Osteoblast (primary cell): ENCODE measurements around the gene CREBL2. TPM values are rescaled to one million over a fixed set of nuclear protein-coding genes. Genes with fewer than 3 reads are reported as not detected.

Source experiments
- DNase-seq: peaks from one replicate; pipeline ENCODE4 v3.0.0; 2011; ENCODE audit warnings: low spot score, mixed read lengths; ENCODE audit not compliant: insufficient read length; ENCODE audit errors: missing footprints
- H2AFZ ChIP-seq: 2 replicates; pipeline ENCODE4 v1.6.0; 2011; ENCODE audit warnings: mild to moderate bottlenecking, low read length
- H3K27ac ChIP-seq: 2 replicates; pipeline ENCODE4 v1.5.1; 2011; ENCODE audit warnings: mild to moderate bottlenecking, low read depth, low read length, moderate library complexity
- H3K27me3 ChIP-seq: 2 replicates; pipeline ENCODE4 v1.6.0; 2012; ENCODE audit warnings: mild to moderate bottlenecking, control low read depth, inconsistent platforms, low read length, moderate library complexity; ENCODE audit not compliant: insufficient read depth
- H3K36me3 ChIP-seq: 2 replicates; pipeline ENCODE4 v1.5.1; 2011; ENCODE audit warnings: mild to moderate bottlenecking, low read length, control low read depth, moderate library complexity; ENCODE audit not compliant: insufficient read depth
- H3K4me1 ChIP-seq: 2 replicates; pipeline ENCODE4 v1.5.1; 2011; ENCODE audit warnings: mild to moderate bottlenecking, low read length, control low read depth, moderate library complexity; ENCODE audit not compliant: insufficient read depth
- H3K4me2 ChIP-seq: 2 replicates; pipeline ENCODE4 v1.6.0; 2011; ENCODE audit warnings: mild to moderate bottlenecking, low read length; ENCODE audit not compliant: insufficient read depth
- H3K4me3 ChIP-seq: fragments of 200-600 bp; sonication (generic); 3 replicates; pipeline ENCODE4 v1.5.1; 2012; ENCODE audit warnings: mild to moderate bottlenecking, low read length, inconsistent platforms; ENCODE audit not compliant: insufficient read depth
- H3K79me2 ChIP-seq: 2 replicates; pipeline ENCODE4 v1.6.0; 2012; ENCODE audit warnings: mild to moderate bottlenecking, low read length, control low read depth, inconsistent platforms; ENCODE audit not compliant: insufficient read depth
- H3K9me3 ChIP-seq: 2 replicates; pipeline ENCODE4 v1.5.1; 2011; ENCODE audit warnings: low read depth, low read length, control low read depth
- H4K20me1 ChIP-seq: 2 replicates; pipeline ENCODE4 v1.6.0; 2012; ENCODE audit warnings: mild to moderate bottlenecking, low read length, control low read depth; ENCODE audit not compliant: insufficient read depth
- total RNA-seq: library from RNA; depleted of rRNA; stranded (reverse); fragments of >200 nt; gene quantifications from 2 replicates; pipeline ENCODE4 v1.2.3, GENCODE V29; 2012
- TF ChIP-seq, protein P1 (sequence below): IDR thresholded peaks from 2 replicates; pipeline ENCODE4 v1.5.1; 2011; ENCODE audit warnings: mild to moderate bottlenecking, low read depth, low read length, moderate library complexity; ENCODE audit errors: extremely low read depth

CREBL2 gene
- total RNA-seq, 1 donor = 47.0 TPM

DNA sequence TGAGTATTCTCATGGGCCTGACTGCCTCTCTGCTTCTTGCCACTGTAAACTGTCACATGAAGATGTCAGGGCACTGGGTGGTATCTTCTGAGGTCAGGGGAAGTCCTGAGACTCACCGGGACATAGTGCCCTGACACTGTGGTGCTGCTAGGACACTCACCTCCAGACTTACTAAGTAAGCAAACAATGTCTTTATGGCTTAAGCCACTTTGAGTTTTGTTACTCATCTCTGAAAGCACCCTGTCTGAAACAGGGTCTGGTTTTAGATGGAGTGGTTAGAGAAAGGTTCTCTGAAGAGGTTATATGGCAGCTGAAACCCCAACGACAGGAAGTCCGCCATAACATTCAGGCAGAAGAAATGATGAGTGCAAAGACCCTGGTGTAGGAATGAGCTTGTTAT lies 61.6 kb downstream of the CREBL2 start:
- Histone ChIP-seq H3K79me2 (no peaks in the 10 kb centered on the region), H3K27me3 (no peaks in the 10 kb centered on the region), H3K27ac (no peak overlapping the region), H3K4me2 (no peak overlapping the region), H3K36me3 (no peaks in the 10 kb centered on the region), H3K4me1 (peaks cover 13% of the 10 kb centered on the region), H3K9me3 (no peaks in the 10 kb centered on the region), H3K4me3 (no peak overlapping the region), H2AFZ (no peak overlapping the region), H4K20me1 (no peaks in the 10 kb centered on the region)
- TF ChIP-seq, protein P1, sequence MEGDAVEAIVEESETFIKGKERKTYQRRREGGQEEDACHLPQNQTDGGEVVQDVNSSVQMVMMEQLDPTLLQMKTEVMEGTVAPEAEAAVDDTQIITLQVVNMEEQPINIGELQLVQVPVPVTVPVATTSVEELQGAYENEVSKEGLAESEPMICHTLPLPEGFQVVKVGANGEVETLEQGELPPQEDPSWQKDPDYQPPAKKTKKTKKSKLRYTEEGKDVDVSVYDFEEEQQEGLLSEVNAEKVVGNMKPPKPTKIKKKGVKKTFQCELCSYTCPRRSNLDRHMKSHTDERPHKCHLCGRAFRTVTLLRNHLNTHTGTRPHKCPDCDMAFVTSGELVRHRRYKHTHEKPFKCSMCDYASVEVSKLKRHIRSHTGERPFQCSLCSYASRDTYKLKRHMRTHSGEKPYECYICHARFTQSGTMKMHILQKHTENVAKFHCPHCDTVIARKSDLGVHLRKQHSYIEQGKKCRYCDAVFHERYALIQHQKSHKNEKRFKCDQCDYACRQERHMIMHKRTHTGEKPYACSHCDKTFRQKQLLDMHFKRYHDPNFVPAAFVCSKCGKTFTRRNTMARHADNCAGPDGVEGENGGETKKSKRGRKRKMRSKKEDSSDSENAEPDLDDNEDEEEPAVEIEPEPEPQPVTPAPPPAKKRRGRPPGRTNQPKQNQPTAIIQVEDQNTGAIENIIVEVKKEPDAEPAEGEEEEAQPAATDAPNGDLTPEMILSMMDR = no peak
- no peak for DNase-seq

DNA sequence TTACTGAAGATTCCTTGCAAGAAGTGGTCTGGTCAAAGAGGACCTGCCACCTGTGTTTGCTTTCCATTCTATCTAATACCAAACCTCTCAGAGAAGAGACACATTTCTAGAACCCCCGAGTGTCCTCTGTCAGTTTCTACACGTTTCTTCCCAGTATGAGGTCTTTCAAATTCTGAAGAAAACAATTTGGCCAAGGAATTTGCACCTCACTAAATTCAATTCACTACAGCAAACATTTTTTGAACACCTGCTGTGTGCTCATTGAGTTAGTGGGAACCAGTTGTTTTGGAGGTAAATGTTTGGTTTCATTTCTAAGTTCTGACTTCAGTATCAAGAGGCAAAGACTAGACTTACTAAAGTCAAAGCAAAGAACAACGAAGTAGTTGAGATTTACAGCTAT lies 64.9 kb downstream of the CREBL2 start:
- no peak overlapping the region for H3K27ac ChIP-seq
- no peaks in the 10 kb centered on the region for H4K20me1 ChIP-seq
- DNase-seq = no peak
- H3K4me2 ChIP-seq = no peak overlapping the region
- H3K4me3 ChIP-seq = no peak overlapping the region
- H3K79me2 ChIP-seq = no peaks in the 10 kb centered on the region
- H3K4me1 ChIP-seq = peaks cover 13% of the 10 kb centered on the region
- TF ChIP-seq, protein P1 = no peak
- H2AFZ ChIP-seq = no peak overlapping the region
- no peaks in the 10 kb centered on the region for H3K36me3 ChIP-seq
- no peaks in the 10 kb centered on the region for H3K27me3 ChIP-seq
- H3K9me3 ChIP-seq = no peaks in the 10 kb centered on the region

DNA sequence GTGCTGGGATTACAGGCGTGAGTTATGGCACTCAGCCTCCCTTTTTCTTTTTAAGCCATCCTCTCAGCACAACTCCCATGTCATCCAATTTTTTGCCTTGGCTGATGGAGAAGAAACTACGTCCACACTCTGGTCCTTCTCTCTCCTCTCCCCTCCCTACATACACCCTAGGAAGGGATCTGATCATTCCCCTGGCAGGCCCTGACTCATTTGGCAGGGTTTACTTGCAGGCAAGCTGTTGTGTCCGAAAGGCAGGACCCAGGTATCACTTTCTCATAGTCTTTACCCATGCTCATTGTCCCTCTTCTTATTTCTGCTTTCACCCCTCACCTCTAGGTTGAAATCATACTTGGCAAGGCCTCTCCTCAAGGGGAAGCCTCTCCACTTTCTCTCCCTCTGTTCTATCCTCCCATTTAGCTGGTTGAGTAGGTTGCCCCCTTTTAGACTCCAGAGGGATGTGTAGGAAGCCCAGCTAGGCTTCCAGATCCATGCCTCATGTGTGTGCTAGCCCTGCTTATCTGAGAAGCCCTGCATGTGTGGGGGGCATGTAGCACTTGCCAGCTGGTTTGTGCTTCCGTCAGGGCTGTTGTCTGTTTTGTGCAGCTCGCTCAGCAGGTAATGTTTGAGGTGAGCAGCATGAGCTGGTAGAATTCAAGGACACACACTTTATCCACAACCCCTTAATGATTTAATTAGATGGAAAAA lies 69.5 kb downstream of the CREBL2 start:
- Histone ChIP-seq H3K4me2 (no peak overlapping the region), H4K20me1 (no peaks in the 10 kb centered on the region), H3K4me3 (no peak overlapping the region), H3K9me3 (no peaks in the 10 kb centered on the region), H3K4me1 (no peaks in the 10 kb centered on the region), H3K27ac (no peak overlapping the region), H2AFZ (no peak overlapping the region), H3K27me3 (no peaks in the 10 kb centered on the region), H3K79me2 (no peaks in the 10 kb centered on the region), H3K36me3 (no peaks in the 10 kb centered on the region)
- TF ChIP-seq, protein P1 = no peak
- DNase-seq = no peak

DNA sequence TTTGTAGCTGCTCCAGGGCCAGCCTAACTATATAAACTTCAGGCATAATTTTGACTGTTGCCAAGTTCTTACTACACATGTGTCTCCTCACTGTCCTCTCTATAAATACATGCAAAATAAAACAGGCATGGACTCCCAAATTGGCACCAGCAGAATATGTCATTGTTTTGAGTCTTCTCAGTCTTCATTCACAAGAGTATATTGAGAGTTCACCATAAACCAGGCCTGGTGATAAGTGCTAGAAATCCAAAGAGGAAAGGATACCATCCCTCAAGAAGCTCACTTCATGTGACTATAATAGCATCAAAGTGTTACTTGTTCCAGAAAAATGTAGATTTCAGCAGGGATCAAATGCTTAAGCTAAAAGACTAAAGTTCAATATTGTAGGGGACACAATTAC lies 70.6 kb downstream of the CREBL2 start:
- H2AFZ ChIP-seq = no peak overlapping the region
- H3K4me3 ChIP-seq = no peak overlapping the region
- H3K27me3 ChIP-seq = no peaks in the 10 kb centered on the region
- TF ChIP-seq, protein P1 = no peak
- H3K4me2 ChIP-seq = no peak overlapping the region
- H3K27ac ChIP-seq = no peak overlapping the region
- no peaks in the 10 kb centered on the region for H3K36me3 ChIP-seq
- H4K20me1 ChIP-seq = no peaks in the 10 kb centered on the region
- no peaks in the 10 kb centered on the region for H3K79me2 ChIP-seq
- no peak for DNase-seq
- no peaks in the 10 kb centered on the region for H3K9me3 ChIP-seq
- peaks cover 9% of the 10 kb centered on the region for H3K4me1 ChIP-seq
